Thyroid gland (tissue), 4 donors: ENCODE measurements around the gene POLR3F.

Experiments used
- CTCF ChIP-seq, 6 experiments: fragments of 200-600 bp in 3 of 6; fragments of 450-650 bp in 3 of 6; sonication (generic) in 3 of 6; IDR thresholded peaks; one replicate each; pipeline ENCODE4 v1.5.1; 2016 to 2019; ENCODE audit warnings: antibody characterized with exemption in 6 of 6, mild to moderate bottlenecking in 2 of 6, inconsistent platforms in 1 of 6, moderate library complexity in 1 of 6
- POLR2A ChIP-seq, 2 donors: fragments of 450-650 bp; IDR thresholded peaks; one replicate each; pipeline ENCODE4 v1.6.1; 2017; ENCODE audit warnings: antibody characterized with exemption in 2 of 2, mild to moderate bottlenecking in 2 of 2, moderate library complexity in 1 of 2

DNA sequence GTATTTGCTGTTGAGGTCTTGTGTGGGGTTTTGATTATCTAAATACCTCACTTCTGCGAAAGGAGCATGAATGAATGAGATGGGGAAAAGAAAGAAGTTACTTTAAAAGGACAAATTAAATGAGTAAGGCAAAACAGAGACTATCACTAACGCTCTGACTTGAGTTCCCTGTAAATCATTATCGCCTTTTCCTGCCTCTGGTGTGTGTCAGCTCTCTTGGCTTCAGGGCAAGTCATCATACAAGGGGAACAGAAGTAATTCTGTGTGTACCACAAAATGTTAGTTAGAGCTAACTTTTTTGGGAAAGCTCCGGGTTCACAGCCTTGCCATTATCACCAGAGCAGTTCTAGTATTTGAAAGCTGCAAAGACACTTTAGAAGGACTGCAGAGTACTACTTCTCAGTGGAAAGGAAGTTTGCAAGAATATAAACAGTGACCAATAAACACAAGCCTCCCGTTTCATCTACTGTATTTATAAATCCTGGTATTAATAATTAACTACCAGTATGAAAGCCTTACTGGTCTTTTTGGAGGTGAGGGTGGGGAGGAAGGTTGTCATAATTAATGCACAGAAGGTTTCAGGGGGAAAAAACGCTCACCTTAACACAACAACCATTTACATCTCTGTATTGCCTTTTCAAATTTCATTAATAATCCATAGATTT lies 1.5 kb upstream of the POLR3F start:
- TF ChIP-seq CTCF (IDR thresholded peaks at IDR 0.05) = no peak
- no peak for TF ChIP-seq POLR2A (IDR thresholded peaks at IDR 0.05)
